K562 (cell line): Measurements from ENCODE around the gene C11orf65. TPM values are rescaled to one million over a fixed set of nuclear protein-coding genes. Genes with fewer than 3 reads are reported as not detected.

Experiments
- CC2D1A ChIP-seq: fragments of 450-650 bp; IDR thresholded peaks from 2 replicates; pipeline ENCODE4 v1.6.1; 2017; ENCODE audit warnings: mild to moderate bottlenecking
- LCOR ChIP-seq: sonication (generic); formaldehyde crosslinking; IDR thresholded peaks from 2 replicates; pipeline ENCODE4 v1.8.0; 2022; ENCODE audit warnings: mild to moderate bottlenecking, missing genetic modification reagents
- MCM2 ChIP-seq: fragments of 450-650 bp; IDR thresholded peaks from 2 replicates; pipeline ENCODE4 v1.6.1; 2017; ENCODE audit warnings: low read depth, mild to moderate bottlenecking
- MLX ChIP-seq, 2 experiments: fragments of 450-650 bp in 1 of 2; sonication (generic) in 1 of 2; formaldehyde crosslinking; conservative IDR thresholded peaks; 2 replicates each; pipeline versions ENCODE4 v1.4.0 to v1.8.1; 2020 to 2022; ENCODE audit warnings: mild to moderate bottlenecking in 1 of 2, missing genetic modification reagents in 1 of 2
- MXI1 ChIP-seq: IDR thresholded peaks from 2 replicates; pipeline ENCODE4 v1.6.1; 2011; ENCODE audit warnings: low read depth, mild to moderate bottlenecking, improper control_type of control experiment, low read length
- NR2C2 ChIP-seq, 2 experiments: fragments of 200-800 bp in 1 of 2; sonication (Bioruptor generic) in 1 of 2; sonication (generic) in 1 of 2; formaldehyde crosslinking in 1 of 2; IDR thresholded peaks; 2 replicates each; pipeline versions ENCODE4 v1.6.1 to v1.8.0; 2016 to 2022; ENCODE audit warnings: mild to moderate bottlenecking in 1 of 2, missing compliant biosample characterization in 1 of 2, missing genetic modification characterization in 1 of 2, missing genetic modification reagents in 1 of 2
- PHF21A ChIP-seq: fragments of 450-650 bp; IDR thresholded peaks from 2 replicates; pipeline ENCODE4 v1.6.1; 2017; ENCODE audit warnings: low read depth, borderline replicate concordance
- POLR2A ChIP-seq: fragments of 450-650 bp; conservative IDR thresholded peaks from 2 replicates; pipeline ENCODE4 v1.6.1; 2016
- RB1 ChIP-seq: fragments of 450-650 bp; IDR thresholded peaks from 2 replicates; pipeline ENCODE4 v1.6.1; 2017; ENCODE audit warnings: low read depth, mild to moderate bottlenecking
- SAFB2 ChIP-seq: fragments of 200-400 bp; formaldehyde crosslinking; IDR thresholded peaks from 2 replicates; pipeline ENCODE4 v1.6.1; 2018; ENCODE audit warnings: borderline replicate concordance, low read length, low read depth, moderate library complexity; ENCODE audit not compliant: severe bottlenecking
- TAL1 ChIP-seq: fragments of 450-650 bp; IDR thresholded peaks from 2 replicates; pipeline ENCODE4 v1.6.1; 2016; ENCODE audit warnings: mild to moderate bottlenecking
- TFAP4 ChIP-seq: sonication (generic); formaldehyde crosslinking; IDR thresholded peaks from 2 replicates; pipeline ENCODE4 v1.8.0; 2022; ENCODE audit warnings: missing genetic modification reagents, mild to moderate bottlenecking, moderate library complexity, borderline replicate concordance
- TFE3 ChIP-seq: fragments of 450-650 bp; formaldehyde crosslinking; IDR thresholded peaks from 2 replicates; pipeline ENCODE4 v1.4.0; 2020; ENCODE audit warnings: mild to moderate bottlenecking, mixed read lengths
- THAP7 ChIP-seq: fragments of 250-450 bp; sonication (Bioruptor Pico); IDR thresholded peaks from 2 replicates; pipeline ENCODE4 v1.5.0; 2021
- ZFPM2 ChIP-seq: fragments of 250-450 bp; sonication (Bioruptor Pico); IDR thresholded peaks from 2 replicates; pipeline ENCODE4 v1.5.1; 2022; ENCODE audit warnings: mild to moderate bottlenecking
- ZNF274 ChIP-seq: IDR thresholded peaks from 2 replicates; pipeline ENCODE4 v1.6.1; 2011; ENCODE audit warnings: low read depth, mild to moderate bottlenecking, low read length, moderate library complexity, borderline replicate concordance
- ZNF449 ChIP-seq: fragments of 250-450 bp; sonication (Bioruptor Pico); IDR thresholded peaks from 2 replicates; pipeline ENCODE4 v1.8.0; 2022; ENCODE audit warnings: moderate library complexity, mild to moderate bottlenecking, inconsistent platforms
- ZNF561 ChIP-seq: fragments of 450-650 bp; formaldehyde crosslinking; conservative IDR thresholded peaks from 2 replicates; pipeline ENCODE4 v1.4.0; 2020; ENCODE audit warnings: mild to moderate bottlenecking, moderate library complexity
- ZNF740 ChIP-seq, 3 experiments: fragments of 200-800 bp in 1 of 3; sonication (Bioruptor generic) in 1 of 3; sonication (generic) in 1 of 3; formaldehyde crosslinking in 1 of 3; IDR thresholded peaks; 2 replicates each; pipeline versions ENCODE4 v1.6.1 to v1.8.0; 2016 to 2022; ENCODE audit warnings: mild to moderate bottlenecking in 2 of 3, missing compliant biosample characterization in 2 of 3, missing genetic modification characterization in 2 of 3, missing genetic modification reagents in 1 of 3
- polyA plus RNA-seq, 8 experiments: library from polyadenylated mRNA; depleted of rRNA in 4 of 8; stranded (reverse) in 5 of 8; unstranded in 3 of 8; fragments of >200 nt; fragmentation: Nextera tagmentation in 2 of 8; fragmentation: Illumina TruSeq in 1 of 8; extraction: Ambion mirVana in 2 of 8; extraction: Trizol in 1 of 8; gene quantifications; 2 replicates each; pipeline versions ENCODE4 v1.2.1 to v1.2.3, GENCODE V29; 2011 to 2014; ENCODE audit warnings: inconsistent platforms in 1 of 8, missing spikeins in 1 of 8
- total RNA-seq, 7 experiments: library from RNA; depleted of rRNA in 6 of 7; stranded (reverse); fragments of >200 nt in 6 of 7; fragmentation: Illumina TruSeq in 2 of 7; extraction: Trizol in 2 of 7; gene quantifications; 2 replicates each; pipeline versions ENCODE4 v1.2.1 to v1.2.3, GENCODE V29; 2011 to 2021; ENCODE audit warnings: low replicate concordance in 1 of 7

Gene C11orf65
- total and polyA plus RNA-seq, 9 of the 15 experiments (the other 6 are each of a cell fraction or from before 2014, with no cell fraction given), result 1.0 to 2.1 (median 1.2) TPM

- TF ChIP-seq ZNF274 (no peak), CC2D1A (peak; percentile 89), ZFPM2 (CRISPR knock-in tag) (no peak), TFAP4 (CRISPR knock-in tag) (peak; percentile 75; the same call in 1 of the 2 replicates), POLR2A (peak; percentile 95), MXI1 (no peak), TFE3 (CRISPR knock-in tag) (no peak), MLX (CRISPR knock-in tag; conservative IDR thresholded peaks at IDR 0.05) (no peak), LCOR (CRISPR knock-in tag) (peak; percentile 84; the same call in 1 of the 2 replicates), THAP7 (CRISPR knock-in tag) (no peak), ZNF449 (CRISPR knock-in tag) (no peak), NR2C2 (CRISPR knock-in tag; IDR thresholded peaks at IDR 0.05) (no peak), NR2C2 (tag; IDR thresholded peaks at IDR 0.05) (peak; percentile 60; the same call in 1 of the 2 replicates), SAFB2 (no peak), RB1 (no peak), PHF21A (no peak; the same call in 1 of the 2 replicates), ZNF561 (CRISPR knock-in tag) (no peak), ZNF740 (CRISPR knock-in tag; IDR thresholded peaks at IDR 0.05) (no peak; the same call in 1 of the 2 replicates), ZNF740 (tag; IDR thresholded peaks at IDR 0.05) (no peak), MCM2 (no peak), TAL1 (no peak)
These were observed 30.2 kb upstream of the C11orf65 start (continued) for GRCh38 chr11:108497317-108498045.
